HL-60 (cell line): ENCODE data around the gene BEGAIN.
A peak's percentile ranks its signal among the peaks of the same experiment; 100 is the strongest.

Experiments used
- DNase-seq, 2 experiments: peaks; one replicate each; pipeline ENCODE4 v3.0.0-alpha.2; 2010 to 2020; ENCODE audit warnings: low read depth in 1 of 2, low spot score in 1 of 2
- H3K27ac ChIP-seq: fragments of 250-450 bp; sonication (Bioruptor Pico); replicated peaks from 2 replicates; pipeline ENCODE4 v1.5.1; 2020; ENCODE audit warnings: mild to moderate bottlenecking, moderate library complexity
- H3K27me3 ChIP-seq: fragments of 250-450 bp; sonication (Bioruptor Pico); 2 replicates; pipeline ENCODE4 v1.5.1; 2021; ENCODE audit warnings: mild to moderate bottlenecking, moderate library complexity; ENCODE audit not compliant: insufficient read depth, poor library complexity, severe bottlenecking
- H3K4me3 ChIP-seq: replicated peaks from 2 replicates; pipeline ENCODE4 v1.5.1; 2011; ENCODE audit warnings: mild to moderate bottlenecking, control low read depth, low read length; ENCODE audit not compliant: insufficient read depth
- GABPA ChIP-seq: IDR thresholded peaks from 2 replicates; pipeline ENCODE4 v1.6.1; 2012; ENCODE audit warnings: low read depth
- POLR2AphosphoS5 ChIP-seq: IDR thresholded peaks from 2 replicates; pipeline ENCODE4 v1.6.1; 2012; ENCODE audit warnings: low read depth
- SPI1 ChIP-seq: IDR thresholded peaks from 2 replicates; pipeline ENCODE4 v1.6.1; 2012; ENCODE audit warnings: low read depth, mild to moderate bottlenecking, borderline replicate concordance
- TF ChIP-seq, protein P1 (sequence below): IDR thresholded peaks from one replicate; pipeline ENCODE4 v1.5.1; 2011; ENCODE audit warnings: low read length, control low read depth, inconsistent platforms; ENCODE audit not compliant: insufficient read depth
- TF ChIP-seq, protein P2 (sequence below): IDR thresholded peaks from 2 replicates; pipeline ENCODE4 v1.6.1; 2012; ENCODE audit warnings: low read depth; ENCODE audit not compliant: insufficient replicate concordance

Gene BEGAIN

DNA sequence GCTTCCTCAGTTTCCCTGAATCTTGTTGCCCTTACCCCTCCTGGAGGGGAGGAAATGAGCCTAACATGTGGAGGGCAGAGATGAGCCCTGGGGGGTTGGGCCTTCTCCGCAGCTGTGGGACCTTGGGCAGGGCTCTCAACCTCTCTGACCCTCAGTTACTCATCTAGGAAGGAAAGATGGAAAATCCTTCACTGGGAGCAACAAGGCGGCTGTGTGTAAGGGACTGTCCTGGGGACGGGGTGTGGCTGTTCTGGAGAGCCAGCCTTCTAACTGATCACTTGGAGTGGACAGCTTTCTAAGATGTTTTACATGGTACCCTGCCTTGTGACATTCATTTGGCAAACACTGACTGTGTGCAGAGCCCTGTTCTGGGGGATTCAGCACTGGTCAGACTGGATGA, 14.7 kb downstream of the BEGAIN start:
- H3K27me3 ChIP-seq = peaks cover 40% of the 10 kb centered on the region
- TF ChIP-seq, protein P1, sequence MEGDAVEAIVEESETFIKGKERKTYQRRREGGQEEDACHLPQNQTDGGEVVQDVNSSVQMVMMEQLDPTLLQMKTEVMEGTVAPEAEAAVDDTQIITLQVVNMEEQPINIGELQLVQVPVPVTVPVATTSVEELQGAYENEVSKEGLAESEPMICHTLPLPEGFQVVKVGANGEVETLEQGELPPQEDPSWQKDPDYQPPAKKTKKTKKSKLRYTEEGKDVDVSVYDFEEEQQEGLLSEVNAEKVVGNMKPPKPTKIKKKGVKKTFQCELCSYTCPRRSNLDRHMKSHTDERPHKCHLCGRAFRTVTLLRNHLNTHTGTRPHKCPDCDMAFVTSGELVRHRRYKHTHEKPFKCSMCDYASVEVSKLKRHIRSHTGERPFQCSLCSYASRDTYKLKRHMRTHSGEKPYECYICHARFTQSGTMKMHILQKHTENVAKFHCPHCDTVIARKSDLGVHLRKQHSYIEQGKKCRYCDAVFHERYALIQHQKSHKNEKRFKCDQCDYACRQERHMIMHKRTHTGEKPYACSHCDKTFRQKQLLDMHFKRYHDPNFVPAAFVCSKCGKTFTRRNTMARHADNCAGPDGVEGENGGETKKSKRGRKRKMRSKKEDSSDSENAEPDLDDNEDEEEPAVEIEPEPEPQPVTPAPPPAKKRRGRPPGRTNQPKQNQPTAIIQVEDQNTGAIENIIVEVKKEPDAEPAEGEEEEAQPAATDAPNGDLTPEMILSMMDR = no peak
- TF ChIP-seq POLR2AphosphoS5 (no peak), SPI1 (no peak), GABPA (no peak)
- TF ChIP-seq, protein P2, sequence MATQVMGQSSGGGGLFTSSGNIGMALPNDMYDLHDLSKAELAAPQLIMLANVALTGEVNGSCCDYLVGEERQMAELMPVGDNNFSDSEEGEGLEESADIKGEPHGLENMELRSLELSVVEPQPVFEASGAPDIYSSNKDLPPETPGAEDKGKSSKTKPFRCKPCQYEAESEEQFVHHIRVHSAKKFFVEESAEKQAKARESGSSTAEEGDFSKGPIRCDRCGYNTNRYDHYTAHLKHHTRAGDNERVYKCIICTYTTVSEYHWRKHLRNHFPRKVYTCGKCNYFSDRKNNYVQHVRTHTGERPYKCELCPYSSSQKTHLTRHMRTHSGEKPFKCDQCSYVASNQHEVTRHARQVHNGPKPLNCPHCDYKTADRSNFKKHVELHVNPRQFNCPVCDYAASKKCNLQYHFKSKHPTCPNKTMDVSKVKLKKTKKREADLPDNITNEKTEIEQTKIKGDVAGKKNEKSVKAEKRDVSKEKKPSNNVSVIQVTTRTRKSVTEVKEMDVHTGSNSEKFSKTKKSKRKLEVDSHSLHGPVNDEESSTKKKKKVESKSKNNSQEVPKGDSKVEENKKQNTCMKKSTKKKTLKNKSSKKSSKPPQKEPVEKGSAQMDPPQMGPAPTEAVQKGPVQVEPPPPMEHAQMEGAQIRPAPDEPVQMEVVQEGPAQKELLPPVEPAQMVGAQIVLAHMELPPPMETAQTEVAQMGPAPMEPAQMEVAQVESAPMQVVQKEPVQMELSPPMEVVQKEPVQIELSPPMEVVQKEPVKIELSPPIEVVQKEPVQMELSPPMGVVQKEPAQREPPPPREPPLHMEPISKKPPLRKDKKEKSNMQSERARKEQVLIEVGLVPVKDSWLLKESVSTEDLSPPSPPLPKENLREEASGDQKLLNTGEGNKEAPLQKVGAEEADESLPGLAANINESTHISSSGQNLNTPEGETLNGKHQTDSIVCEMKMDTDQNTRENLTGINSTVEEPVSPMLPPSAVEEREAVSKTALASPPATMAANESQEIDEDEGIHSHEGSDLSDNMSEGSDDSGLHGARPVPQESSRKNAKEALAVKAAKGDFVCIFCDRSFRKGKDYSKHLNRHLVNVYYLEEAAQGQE = no peak
- no peak overlapping the region for H3K27ac ChIP-seq
- no peak for DNase-seq
- no peak overlapping the region for H3K4me3 ChIP-seq

DNA sequence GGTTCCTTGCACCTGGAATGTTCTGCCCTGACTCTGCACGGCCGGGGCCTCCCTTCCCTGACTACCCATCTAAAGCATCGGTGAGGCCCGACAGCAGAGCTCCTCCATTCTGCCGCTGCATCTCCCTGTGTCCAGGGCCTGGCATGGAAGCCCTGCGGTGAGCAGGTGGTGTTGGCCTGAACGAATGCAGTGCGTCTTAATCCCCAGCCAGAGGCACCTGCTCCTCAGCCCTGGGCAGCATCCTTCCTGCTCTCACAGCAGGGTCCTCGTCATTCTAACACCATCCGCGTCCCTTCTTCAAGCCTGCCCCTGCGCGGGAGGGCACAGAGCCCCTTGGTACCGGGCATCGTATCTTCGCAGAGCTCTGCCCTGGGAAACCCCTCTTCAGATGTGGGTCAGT, 15.4 kb downstream of the BEGAIN start:
- peaks cover 44% of the 10 kb centered on the region for H3K27me3 ChIP-seq
- TF ChIP-seq GABPA (no peak), POLR2AphosphoS5 (no peak), SPI1 (no peak)
- TF ChIP-seq, protein P1 = no peak
- TF ChIP-seq, protein P2 = no peak
- DNase-seq = no peak
- H3K4me3 ChIP-seq = no peak overlapping the region
- no peak overlapping the region for H3K27ac ChIP-seq

DNA sequence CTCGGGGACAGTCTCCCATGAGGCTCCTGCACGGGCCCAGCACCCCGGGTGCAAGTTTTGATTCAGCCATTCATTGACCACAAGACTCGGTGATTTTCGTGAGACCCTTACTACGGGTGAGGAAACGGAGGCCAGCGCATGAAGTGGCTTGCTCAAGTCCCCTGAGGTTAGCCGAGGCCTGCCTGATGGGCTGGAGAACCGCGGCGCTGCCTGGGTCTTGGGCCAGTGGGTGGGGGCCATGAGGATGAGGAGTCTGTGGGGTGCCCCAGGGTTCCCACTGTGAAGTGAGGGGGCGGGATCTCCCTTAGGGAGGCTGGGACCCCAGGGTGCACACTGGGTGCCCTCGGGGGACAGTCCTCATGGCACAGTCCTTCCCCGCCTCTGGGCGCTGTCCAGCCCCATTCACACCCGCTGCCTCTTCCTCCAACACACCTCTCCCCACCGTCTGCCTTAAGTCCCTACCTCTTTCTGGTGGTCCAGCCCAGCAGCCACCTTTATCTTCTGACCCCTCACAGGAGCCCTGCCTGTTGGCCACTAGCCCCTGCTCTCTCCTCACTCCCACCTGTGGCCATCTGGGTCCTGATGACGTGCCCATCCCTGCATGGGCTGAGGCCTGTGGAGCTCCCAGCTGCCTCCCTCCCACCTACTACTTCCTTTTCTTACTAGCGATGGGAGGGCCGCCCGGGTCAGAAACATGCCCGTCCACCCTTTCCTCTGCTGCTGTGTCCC, 16.3 kb downstream of the BEGAIN start:
- TF ChIP-seq POLR2AphosphoS5 = no peak
- TF ChIP-seq, protein P2 = peak; percentile 82
- Histone ChIP-seq H3K27me3 (peaks cover 49% of the 10 kb centered on the region), H3K4me3 (no peak overlapping the region), H3K27ac (no peak overlapping the region)
- DNase-seq = no peak
